GM20000 (cell line): ENCODE measurements around the gene SORBS1.

Source experiments
- DNase-seq: peaks from one replicate; pipeline ENCODE4 v3.0.0; 2012; ENCODE audit warnings: low spot score
- CTCF ChIP-seq: IDR thresholded peaks from 2 replicates; pipeline ENCODE4 v1.5.1; 2012; ENCODE audit warnings: mild to moderate bottlenecking, control low read depth; ENCODE audit errors: extremely low read depth, missing control alignments

SORBS1 gene

GRCh38 chr10:95477175-95477520 is 84.0 kb downstream of the SORBS1 start:
- TF ChIP-seq CTCF, result no peak
- DNase-seq, result no peak

GRCh38 chr10:95476469-95477174 is 84.5 kb downstream of the SORBS1 start:
- no peak for DNase-seq
- TF ChIP-seq CTCF, result no peak

GRCh38 chr10:95475827-95476468 is 85.2 kb downstream of the SORBS1 start:
- TF ChIP-seq CTCF, result no peak
- DNase-seq, result no peak

- TF ChIP-seq CTCF, result no peak
Observed at GRCh38 chr10:95475003-95475383, 86.2 kb downstream of the SORBS1 start.

GRCh38 chr10:95474228-95475002 is 86.8 kb downstream of the SORBS1 start:
- DNase-seq, result no peak

More at GRCh38 chr10:95475003-95475383, 86.2 kb downstream of the SORBS1 start:
- no peak for DNase-seq

GRCh38 chr10:95472304-95473088 is 88.7 kb downstream of the SORBS1 start:
- no peak for DNase-seq
- TF ChIP-seq CTCF, result no peak

More at GRCh38 chr10:95474228-95475002, 86.8 kb downstream of the SORBS1 start:
- no peak for TF ChIP-seq CTCF
